Measurements from ENCODE around the gene RIPOR3.

The RIPOR3 gene

DNA sequence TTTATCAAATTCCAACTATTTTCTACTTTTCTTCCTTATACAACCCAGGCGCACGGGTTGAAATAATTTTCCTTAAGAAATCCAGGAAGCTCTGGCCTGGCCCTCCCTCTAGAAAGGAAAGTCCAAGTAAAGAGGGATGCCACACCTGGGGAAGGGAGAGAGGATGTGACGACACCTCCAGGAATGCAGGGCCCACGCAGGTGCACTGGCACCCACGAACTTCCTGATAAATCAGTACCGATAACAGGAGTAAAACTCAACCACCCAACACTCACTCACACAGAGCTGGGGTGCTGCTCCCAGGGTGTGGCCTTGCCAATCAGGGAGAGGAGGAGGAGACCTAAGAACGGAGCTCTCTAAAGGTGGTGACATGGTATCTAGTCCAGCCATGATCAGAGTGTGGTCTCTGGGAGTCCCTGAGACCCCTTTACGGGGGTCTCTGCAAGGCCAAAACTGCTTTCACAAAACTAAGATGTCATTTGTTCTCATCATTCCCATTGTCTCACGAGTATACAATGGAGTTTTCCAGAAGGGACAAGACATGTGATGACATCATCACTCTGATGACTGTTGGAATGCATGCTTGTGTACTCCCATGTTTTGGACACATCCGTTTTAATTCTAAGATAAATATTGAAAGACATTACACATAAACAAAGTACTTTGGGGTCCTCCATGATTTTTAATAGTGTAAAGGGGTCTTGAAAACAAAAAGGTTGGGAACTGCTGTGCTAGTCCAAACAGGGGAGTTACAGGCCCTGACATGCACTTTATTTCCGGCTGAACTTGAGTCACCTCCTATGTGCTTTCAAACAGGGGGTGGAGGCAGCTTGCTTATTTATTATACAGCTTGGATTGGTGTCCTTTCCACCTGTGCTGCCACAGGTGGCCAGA, 37.9 kb upstream of the RIPOR3 start:
- Histone ChIP-seq H3K4me1 (ENCODE audit: control insufficient read depth in 1 of 2, insufficient read depth in 1 of 2, low read depth in 1 of 2, low read length in 1 of 2) (peaks cover 41 to 52% of the 10 kb centered on the region in 2 experiments), H3K27ac (no peak overlapping the region), H3K9me3 (no peaks in the 10 kb centered on the region), H3K4me3 (ENCODE audit: low read depth in 1 of 2, low read length in 1 of 2) (no peak overlapping the region), H3K36me3 (peaks cover 3% of the 10 kb centered on the region), H3K27me3 (no peaks in the 10 kb centered on the region)
- TF ChIP-seq, protein P1, sequence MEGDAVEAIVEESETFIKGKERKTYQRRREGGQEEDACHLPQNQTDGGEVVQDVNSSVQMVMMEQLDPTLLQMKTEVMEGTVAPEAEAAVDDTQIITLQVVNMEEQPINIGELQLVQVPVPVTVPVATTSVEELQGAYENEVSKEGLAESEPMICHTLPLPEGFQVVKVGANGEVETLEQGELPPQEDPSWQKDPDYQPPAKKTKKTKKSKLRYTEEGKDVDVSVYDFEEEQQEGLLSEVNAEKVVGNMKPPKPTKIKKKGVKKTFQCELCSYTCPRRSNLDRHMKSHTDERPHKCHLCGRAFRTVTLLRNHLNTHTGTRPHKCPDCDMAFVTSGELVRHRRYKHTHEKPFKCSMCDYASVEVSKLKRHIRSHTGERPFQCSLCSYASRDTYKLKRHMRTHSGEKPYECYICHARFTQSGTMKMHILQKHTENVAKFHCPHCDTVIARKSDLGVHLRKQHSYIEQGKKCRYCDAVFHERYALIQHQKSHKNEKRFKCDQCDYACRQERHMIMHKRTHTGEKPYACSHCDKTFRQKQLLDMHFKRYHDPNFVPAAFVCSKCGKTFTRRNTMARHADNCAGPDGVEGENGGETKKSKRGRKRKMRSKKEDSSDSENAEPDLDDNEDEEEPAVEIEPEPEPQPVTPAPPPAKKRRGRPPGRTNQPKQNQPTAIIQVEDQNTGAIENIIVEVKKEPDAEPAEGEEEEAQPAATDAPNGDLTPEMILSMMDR (IDR thresholded peaks at IDR 0.05), result no peak

DNA sequence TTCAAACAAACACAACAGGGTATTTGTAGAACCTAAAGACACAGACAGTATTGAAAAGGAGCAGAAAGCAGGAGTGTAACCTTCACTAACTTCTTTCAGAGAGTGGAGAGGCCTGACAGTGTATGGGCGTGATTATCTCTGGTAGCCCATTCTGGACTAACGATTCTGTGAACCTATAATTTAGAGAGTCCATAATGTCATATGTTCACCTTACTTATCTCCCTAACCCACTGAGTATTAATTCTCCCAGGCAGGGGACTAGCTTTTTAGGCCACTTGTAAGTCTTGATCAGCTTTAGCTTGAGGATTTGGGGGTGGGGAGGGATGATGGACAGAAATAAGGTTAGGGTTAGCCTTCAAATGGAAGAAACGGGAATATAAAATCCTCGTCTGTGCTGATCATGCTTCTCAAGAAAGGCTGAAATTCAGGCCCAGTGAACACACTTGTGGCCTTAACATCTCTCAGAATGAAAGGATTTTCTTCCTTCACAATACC, 37.2 kb upstream of the RIPOR3 start:
- H3K27ac ChIP-seq, result no peak overlapping the region
- H3K9me3 ChIP-seq, result no peaks in the 10 kb centered on the region
- H3K4me1 ChIP-seq (ENCODE audit: control insufficient read depth in 1 of 2, insufficient read depth in 1 of 2, low read depth in 1 of 2, low read length in 1 of 2), result peaks cover 41 to 52% of the 10 kb centered on the region in 2 experiments
- TF ChIP-seq, protein P1 (IDR thresholded peaks at IDR 0.05), result no peak
- peaks cover 3% of the 10 kb centered on the region for H3K36me3 ChIP-seq
- H3K4me3 ChIP-seq (ENCODE audit: low read depth in 1 of 2, low read length in 1 of 2), result no peak overlapping the region
- no peaks in the 10 kb centered on the region for H3K27me3 ChIP-seq

DNA sequence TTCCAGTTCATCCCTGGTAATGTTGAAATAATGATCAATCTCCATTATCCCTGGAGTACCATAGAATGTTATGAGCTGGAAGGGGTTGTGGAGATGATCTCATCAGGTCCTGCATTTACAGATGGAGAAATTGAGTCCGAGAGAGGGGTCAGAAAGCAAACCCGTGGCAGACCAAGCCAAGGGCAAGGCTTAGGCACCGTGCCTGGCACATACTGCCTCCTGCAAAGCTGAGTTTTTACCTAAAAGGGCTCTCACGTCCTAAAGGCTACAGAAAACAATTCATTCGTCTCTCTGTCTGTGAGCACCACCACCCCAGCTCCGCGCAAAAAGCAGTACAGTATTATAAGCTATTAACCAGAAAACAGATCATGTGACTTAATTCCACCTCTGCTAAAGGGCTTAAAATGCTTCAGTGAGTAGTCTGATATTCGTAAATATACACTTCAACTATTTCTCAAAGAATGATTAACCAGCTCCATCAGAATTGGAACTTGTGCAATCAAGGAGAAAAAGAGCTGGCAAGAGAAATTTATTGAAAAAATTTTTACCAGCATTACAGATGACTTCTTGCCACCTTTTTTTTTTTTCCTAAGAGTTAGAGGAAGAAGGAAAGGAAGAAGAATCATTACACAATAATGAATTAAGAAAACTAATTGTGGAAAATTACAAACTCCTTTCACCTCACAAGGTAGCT, 36.6 kb upstream of the RIPOR3 start:
- TF ChIP-seq, protein P1 (IDR thresholded peaks at IDR 0.05), result no peak
- Histone ChIP-seq H3K36me3 (peaks cover 3% of the 10 kb centered on the region), H3K4me3 (ENCODE audit: low read depth in 1 of 2, low read length in 1 of 2) (no peak overlapping the region), H3K27ac (no peak overlapping the region), H3K27me3 (no peaks in the 10 kb centered on the region), H3K9me3 (no peaks in the 10 kb centered on the region), H3K4me1 (ENCODE audit: control insufficient read depth in 1 of 2, insufficient read depth in 1 of 2, low read depth in 1 of 2, low read length in 1 of 2) (peaks cover 41 to 52% of the 10 kb centered on the region in 2 experiments)

DNA sequence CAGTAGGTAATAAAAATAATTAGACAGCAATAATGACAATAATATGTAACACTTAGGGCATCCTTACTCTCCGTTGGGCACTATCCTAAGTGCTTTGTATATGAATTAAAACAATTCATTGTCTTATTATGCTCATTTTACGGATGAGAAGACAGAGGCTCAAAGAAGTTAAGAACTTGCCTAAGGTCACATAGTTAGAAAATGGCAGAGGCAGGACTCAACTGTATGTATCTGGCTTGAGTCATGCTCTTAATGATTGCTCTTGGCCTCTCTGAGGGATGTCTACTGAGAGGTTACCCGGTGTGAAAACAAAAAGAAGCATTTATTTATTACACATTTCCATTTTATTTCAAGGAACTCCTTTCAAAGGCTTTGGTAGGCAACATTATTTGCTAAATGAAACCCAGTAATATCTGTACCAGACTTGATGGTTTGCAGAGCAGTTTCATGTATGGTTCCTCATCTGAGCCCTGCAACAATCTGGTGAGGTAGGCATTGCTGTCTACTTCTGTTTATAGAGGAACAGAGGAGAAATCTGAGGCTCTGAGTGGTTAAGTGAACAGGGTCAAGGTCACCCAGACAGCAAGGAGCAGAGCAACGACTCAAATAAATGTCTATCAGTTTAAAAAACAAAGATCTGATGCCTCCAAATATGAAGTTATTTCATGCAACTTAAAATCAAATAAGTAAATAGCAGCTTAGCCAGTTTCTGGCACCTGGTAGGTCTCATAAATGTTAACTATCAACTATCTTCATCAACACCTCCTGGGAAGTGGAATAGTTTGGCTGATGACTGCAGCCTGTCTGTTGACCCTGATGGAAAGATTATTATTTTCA, 35.8 kb upstream of the RIPOR3 start:
- H3K4me1 ChIP-seq (ENCODE audit: control insufficient read depth in 1 of 2, insufficient read depth in 1 of 2, low read depth in 1 of 2, low read length in 1 of 2), result peaks cover 42 to 52% of the 10 kb centered on the region in 2 experiments
- H3K9me3 ChIP-seq, result no peaks in the 10 kb centered on the region
- TF ChIP-seq, protein P1 (IDR thresholded peaks at IDR 0.05), result no peak
- peaks cover 3% of the 10 kb centered on the region for H3K36me3 ChIP-seq
- H3K27ac ChIP-seq, result no peak overlapping the region
- H3K4me3 ChIP-seq (ENCODE audit: low read depth in 1 of 2, low read length in 1 of 2), result no peak overlapping the region
- no peaks in the 10 kb centered on the region for H3K27me3 ChIP-seq

DNA sequence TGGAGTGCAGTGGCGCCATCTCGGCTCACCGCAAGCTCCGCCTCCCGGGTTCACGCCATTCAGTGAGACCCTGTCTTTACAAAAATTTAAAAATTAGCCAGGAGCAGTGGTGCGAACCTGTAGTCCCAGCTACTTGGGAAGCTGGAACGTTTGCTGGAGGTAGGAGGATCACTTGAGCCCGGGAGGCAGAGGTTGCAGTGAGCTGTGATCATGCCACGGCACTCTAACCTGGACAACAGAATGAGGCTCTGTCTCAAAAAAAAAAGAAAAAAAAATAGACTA, 34.3 kb upstream of the RIPOR3 start:
- TF ChIP-seq, protein P1 (IDR thresholded peaks at IDR 0.05), result no peak

More for the DNA sequence above, 34.3 kb upstream of the RIPOR3 start:
- H3K27me3 ChIP-seq, result no peaks in the 10 kb centered on the region
- H3K27ac ChIP-seq, result no peak overlapping the region
- H3K4me3 ChIP-seq (ENCODE audit: low read depth in 1 of 2, low read length in 1 of 2), result no peak overlapping the region
- peaks cover 43 to 52% of the 10 kb centered on the region in 2 experiments for H3K4me1 ChIP-seq (ENCODE audit: control insufficient read depth in 1 of 2, insufficient read depth in 1 of 2, low read depth in 1 of 2, low read length in 1 of 2)
- H3K36me3 ChIP-seq, result no peaks in the 10 kb centered on the region
- H3K9me3 ChIP-seq, result no peaks in the 10 kb centered on the region
